ENCODE results near the gene GSG1. TPM values are rescaled to one million over a fixed set of nuclear protein-coding genes. Genes with fewer than 3 reads are reported as not detected.

GSG1 gene
- polyA plus RNA-seq, 3 donors: not detected

- intact Hi-C loops (cut with micrococcal nuclease): no loop called here
- Mint-ChIP-seq H3K4me1 (peaks cover 13% of the 10 kb centered on the region), H3K9me3 (no peaks in the 10 kb centered on the region), H3K27ac (no peak overlapping the region), H3K4me3 (no peak overlapping the region), H3K36me3 (no peaks in the 10 kb centered on the region), H3K27me3 (ENCODE audit: low read depth in 3 of 3) (peaks cover 0 to 8% (median 4%) of the 10 kb centered on the region in 3 donors)
- H3K27ac ChIP-seq (ENCODE audit: low read depth in 1 of 2, low read length in 2 of 2): no peak overlapping the region
- no peak overlapping the region for H3K4me3 ChIP-seq (replicated peaks in 1 of 3; ENCODE audit: low read depth in 2 of 3, low read length in 3 of 3)
- H3K4me1 ChIP-seq (ENCODE audit: control insufficient read depth in 1 of 2, insufficient read depth in 2 of 2, low read length in 2 of 2): peaks cover 7 to 12% of the 10 kb centered on the region in 2 donors
- H3K36me3 ChIP-seq (replicated peaks in 1 of 2; ENCODE audit: control insufficient read depth in 1 of 2, insufficient read depth in 2 of 2, low read length in 2 of 2): no peaks in the 10 kb centered on the region
- DNase-seq: no peak
- TF ChIP-seq, protein P1, sequence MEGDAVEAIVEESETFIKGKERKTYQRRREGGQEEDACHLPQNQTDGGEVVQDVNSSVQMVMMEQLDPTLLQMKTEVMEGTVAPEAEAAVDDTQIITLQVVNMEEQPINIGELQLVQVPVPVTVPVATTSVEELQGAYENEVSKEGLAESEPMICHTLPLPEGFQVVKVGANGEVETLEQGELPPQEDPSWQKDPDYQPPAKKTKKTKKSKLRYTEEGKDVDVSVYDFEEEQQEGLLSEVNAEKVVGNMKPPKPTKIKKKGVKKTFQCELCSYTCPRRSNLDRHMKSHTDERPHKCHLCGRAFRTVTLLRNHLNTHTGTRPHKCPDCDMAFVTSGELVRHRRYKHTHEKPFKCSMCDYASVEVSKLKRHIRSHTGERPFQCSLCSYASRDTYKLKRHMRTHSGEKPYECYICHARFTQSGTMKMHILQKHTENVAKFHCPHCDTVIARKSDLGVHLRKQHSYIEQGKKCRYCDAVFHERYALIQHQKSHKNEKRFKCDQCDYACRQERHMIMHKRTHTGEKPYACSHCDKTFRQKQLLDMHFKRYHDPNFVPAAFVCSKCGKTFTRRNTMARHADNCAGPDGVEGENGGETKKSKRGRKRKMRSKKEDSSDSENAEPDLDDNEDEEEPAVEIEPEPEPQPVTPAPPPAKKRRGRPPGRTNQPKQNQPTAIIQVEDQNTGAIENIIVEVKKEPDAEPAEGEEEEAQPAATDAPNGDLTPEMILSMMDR (IDR thresholded peaks at IDR 0.05): no peak
- H2AFZ ChIP-seq (ENCODE audit: insufficient read depth, low read depth, low read length, poor library complexity, severe bottlenecking): no peak overlapping the region
- H3K27me3 ChIP-seq (ENCODE audit: control insufficient read depth in 2 of 2, insufficient read depth in 2 of 2, low read length in 2 of 2): no peaks in the 10 kb centered on the region
- no peaks in the 10 kb centered on the region for H3K79me2 ChIP-seq (ENCODE audit: insufficient read depth, low read length)
- no peak overlapping the region for H3K4me2 ChIP-seq (replicated peaks; ENCODE audit: extremely low read depth, low read length, poor library complexity, severe bottlenecking)
- H3K9me3 ChIP-seq (replicated peaks in 1 of 2; ENCODE audit: control insufficient read depth in 1 of 2, insufficient read depth in 1 of 2, low read length in 2 of 2): no peaks in the 10 kb centered on the region
- no peak overlapping the region for H3K9ac ChIP-seq (ENCODE audit: insufficient read depth, low read length, poor library complexity, severe bottlenecking)
- 92% methylated on average over 2 of the region's 4 CpGs for WGBS (ENCODE audit: insufficient coverage)
- H4K20me1 ChIP-seq (ENCODE audit: insufficient read depth, low read length): no peaks in the 10 kb centered on the region
These were observed 60.7 kb downstream of the GSG1 start for GRCh38 chr12:13042666-13043230.

DNA sequence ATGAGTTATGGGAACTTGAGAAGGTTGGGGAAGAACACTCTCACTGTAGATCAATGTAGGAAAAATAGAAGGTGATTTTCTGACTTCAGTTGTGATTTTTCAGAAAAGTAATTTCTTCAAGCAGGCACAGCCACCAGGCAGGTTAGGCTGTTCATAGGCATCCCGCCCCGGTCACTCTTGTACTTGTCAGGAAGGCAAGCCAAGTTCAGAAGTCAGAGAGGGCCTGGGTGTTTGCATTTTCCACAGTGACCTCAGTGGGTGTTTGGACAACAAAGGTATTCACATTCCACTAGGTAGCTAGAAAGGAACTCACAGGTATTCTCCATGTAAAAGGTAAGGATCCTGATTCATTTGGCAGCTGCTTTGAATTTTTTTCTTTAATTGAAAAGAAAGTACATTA is 62.2 kb downstream of the GSG1 start:
- Mint-ChIP-seq H3K4me1 (peaks cover 13% of the 10 kb centered on the region), H3K4me3 (no peak overlapping the region), H3K27ac (no peak overlapping the region), H3K9me3 (no peaks in the 10 kb centered on the region), H3K36me3 (no peaks in the 10 kb centered on the region), H3K27me3 (ENCODE audit: low read depth in 3 of 3) (peaks cover 0 to 7% (median 6%) of the 10 kb centered on the region in 3 donors)
- Histone ChIP-seq H3K9ac (ENCODE audit: insufficient read depth, low read length, poor library complexity, severe bottlenecking) (no peak overlapping the region), H3K79me2 (ENCODE audit: insufficient read depth, low read length) (no peaks in the 10 kb centered on the region), H3K9me3 (replicated peaks in 1 of 2; ENCODE audit: control insufficient read depth in 1 of 2, insufficient read depth in 1 of 2, low read length in 2 of 2) (no peaks in the 10 kb centered on the region), H3K4me3 (replicated peaks in 1 of 3; ENCODE audit: low read depth in 2 of 3, low read length in 3 of 3) (no peak overlapping the region), H2AFZ (ENCODE audit: insufficient read depth, low read depth, low read length, poor library complexity, severe bottlenecking) (no peak overlapping the region), H3K27me3 (ENCODE audit: control insufficient read depth in 2 of 2, insufficient read depth in 2 of 2, low read length in 2 of 2) (no peaks in the 10 kb centered on the region), H3K36me3 (replicated peaks in 1 of 2; ENCODE audit: control insufficient read depth in 1 of 2, insufficient read depth in 2 of 2, low read length in 2 of 2) (no peaks in the 10 kb centered on the region), H3K4me2 (replicated peaks; ENCODE audit: extremely low read depth, low read length, poor library complexity, severe bottlenecking) (no peak overlapping the region), H3K27ac (ENCODE audit: low read depth in 1 of 2, low read length in 2 of 2) (no peak overlapping the region), H4K20me1 (ENCODE audit: insufficient read depth, low read length) (no peaks in the 10 kb centered on the region), H3K4me1 (ENCODE audit: control insufficient read depth in 1 of 2, insufficient read depth in 2 of 2, low read length in 2 of 2) (peaks cover 7 to 12% of the 10 kb centered on the region in 2 donors)
- DNase-seq: no peak
- TF ChIP-seq, protein P1 (IDR thresholded peaks at IDR 0.05): no peak
- intact Hi-C loops (cut with micrococcal nuclease): no loop called here
- WGBS (ENCODE audit: insufficient coverage): 100% methylated on average over 2 of the region's 2 CpGs

Data from CD14-positive monocyte (primary cell).